ENCODE data around the gene IPMK.
A peak's percentile ranks its signal among the peaks of the same experiment; 100 is the strongest.

Gene IPMK

DNA sequence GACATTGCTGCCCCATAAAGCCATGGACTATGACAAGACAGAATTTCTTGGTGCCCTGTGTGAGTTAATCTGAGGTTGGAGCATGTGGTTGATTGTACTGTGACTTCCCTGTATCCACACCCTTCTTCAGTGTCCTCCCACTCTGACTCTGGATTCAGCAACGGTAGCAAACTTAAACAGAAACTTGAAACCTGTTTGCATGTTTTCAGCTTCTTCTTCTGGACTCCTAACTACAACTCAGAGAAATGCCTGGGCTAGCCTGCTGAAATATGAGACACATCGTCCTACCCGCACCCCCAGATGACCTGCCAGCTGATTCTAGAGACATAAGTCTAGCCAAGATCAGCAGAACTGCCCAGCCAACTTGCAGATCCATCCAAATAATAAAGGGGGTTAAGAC lies 78.4 kb downstream of the IPMK start:
- H3K4me3 ChIP-seq (ENCODE audit: low read depth, low read length), result no peak overlapping the region
- TF ChIP-seq, protein P1, sequence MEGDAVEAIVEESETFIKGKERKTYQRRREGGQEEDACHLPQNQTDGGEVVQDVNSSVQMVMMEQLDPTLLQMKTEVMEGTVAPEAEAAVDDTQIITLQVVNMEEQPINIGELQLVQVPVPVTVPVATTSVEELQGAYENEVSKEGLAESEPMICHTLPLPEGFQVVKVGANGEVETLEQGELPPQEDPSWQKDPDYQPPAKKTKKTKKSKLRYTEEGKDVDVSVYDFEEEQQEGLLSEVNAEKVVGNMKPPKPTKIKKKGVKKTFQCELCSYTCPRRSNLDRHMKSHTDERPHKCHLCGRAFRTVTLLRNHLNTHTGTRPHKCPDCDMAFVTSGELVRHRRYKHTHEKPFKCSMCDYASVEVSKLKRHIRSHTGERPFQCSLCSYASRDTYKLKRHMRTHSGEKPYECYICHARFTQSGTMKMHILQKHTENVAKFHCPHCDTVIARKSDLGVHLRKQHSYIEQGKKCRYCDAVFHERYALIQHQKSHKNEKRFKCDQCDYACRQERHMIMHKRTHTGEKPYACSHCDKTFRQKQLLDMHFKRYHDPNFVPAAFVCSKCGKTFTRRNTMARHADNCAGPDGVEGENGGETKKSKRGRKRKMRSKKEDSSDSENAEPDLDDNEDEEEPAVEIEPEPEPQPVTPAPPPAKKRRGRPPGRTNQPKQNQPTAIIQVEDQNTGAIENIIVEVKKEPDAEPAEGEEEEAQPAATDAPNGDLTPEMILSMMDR (conservative IDR thresholded peaks at IDR 0.05; ENCODE audit: low read depth, low read length), result no peak
- DNase-seq (ENCODE audit: low read depth), result peak; percentile 83

DNA sequence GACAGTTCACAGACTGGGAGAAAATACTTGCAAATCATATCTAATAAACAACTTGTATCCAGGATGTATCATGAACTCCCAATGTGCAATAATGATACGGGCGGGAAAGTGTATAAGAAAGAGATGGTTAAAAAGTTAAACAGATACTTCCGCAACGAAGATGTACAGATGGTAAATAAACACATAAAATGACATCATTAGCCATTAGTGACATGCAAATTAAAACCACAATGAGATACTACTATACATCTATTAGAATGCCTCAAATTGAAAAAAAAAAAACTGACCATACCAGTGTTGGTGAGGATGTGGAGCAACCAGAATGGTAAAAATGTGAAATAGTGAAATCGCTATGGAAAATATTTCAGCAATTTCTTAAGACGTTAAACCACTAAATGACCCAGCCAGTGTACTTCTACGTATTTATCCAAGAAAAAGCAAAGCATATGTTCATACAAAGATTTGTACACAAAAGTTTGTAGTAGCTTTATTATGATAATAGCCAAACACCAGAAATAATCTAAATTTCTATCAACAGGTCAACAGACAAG lies 83.5 kb downstream of the IPMK start:
- no peak for DNase-seq (ENCODE audit: low read depth)
- TF ChIP-seq, protein P1 (conservative IDR thresholded peaks at IDR 0.05; ENCODE audit: low read depth, low read length), result no peak
- H3K4me3 ChIP-seq (ENCODE audit: low read depth, low read length), result no peak overlapping the region

DNA sequence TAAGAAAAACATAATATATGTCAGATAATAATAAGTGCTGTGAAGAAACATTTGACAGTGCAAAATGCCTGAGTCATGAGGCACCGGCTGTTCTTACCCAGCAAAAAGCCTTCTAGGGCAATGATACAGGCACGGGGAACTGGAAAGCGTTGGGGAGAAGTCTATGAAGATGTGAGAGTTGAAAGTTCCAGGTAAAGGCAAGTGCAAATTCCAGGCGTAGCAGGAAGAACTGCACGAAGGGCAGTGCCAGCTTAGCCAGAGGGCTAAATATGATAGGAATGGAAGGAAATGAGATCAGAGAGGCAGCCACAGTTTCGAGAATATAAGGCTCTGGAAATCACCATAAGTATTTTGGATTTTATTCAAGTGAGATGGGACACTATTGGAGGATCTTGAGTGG lies 87.0 kb downstream of the IPMK start:
- TF ChIP-seq, protein P1 (conservative IDR thresholded peaks at IDR 0.05; ENCODE audit: low read depth, low read length), result no peak

DNA sequence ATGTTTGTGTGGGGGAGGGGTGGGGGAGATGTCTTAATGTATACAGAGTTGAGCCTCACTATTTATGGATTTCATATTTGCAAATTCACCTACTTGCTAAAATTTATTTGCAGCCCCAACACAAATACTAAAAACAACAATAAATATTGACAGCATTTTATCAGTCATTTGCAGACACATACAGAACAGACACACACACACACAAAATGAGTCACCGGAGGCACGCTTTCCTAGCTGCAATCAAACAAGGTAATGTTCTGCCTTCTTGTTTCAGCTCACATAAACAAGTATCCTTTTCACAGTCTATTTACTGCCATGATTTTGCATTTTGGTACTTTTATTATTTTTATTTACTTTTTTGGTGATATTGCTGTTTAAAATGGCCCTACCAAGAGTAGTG lies 88.5 kb downstream of the IPMK start:
- TF ChIP-seq, protein P1 (conservative IDR thresholded peaks at IDR 0.05; ENCODE audit: low read depth, low read length), result no peak
- DNase-seq (ENCODE audit: low read depth), result peak; percentile 33
- no peak overlapping the region for H3K4me3 ChIP-seq (ENCODE audit: low read depth, low read length)

More for the DNA sequence above, 87.0 kb downstream of the IPMK start:
- H3K4me3 ChIP-seq (ENCODE audit: low read depth, low read length), result no peak overlapping the region
- DNase-seq (ENCODE audit: low read depth), result peak; percentile 28

DNA sequence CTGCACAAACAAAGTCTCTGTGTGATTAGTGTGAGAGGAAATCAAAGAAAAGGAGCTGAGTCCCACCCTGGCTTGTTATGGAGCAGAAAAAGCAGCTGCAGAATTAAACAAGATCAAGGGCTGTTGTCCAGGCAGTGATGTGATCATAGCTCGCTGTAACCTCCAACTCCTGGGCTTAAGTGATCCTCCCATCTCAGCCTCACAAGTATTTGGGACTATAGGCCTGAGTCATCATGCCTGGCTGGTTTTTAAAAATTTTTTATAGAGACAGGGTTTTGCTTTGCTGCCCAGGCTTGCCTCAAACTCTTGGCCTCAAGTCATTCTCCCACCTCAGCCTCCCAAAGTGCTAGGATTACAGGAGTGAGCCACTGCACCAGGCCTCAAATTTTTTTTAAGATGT lies 88.9 kb downstream of the IPMK start:
- H3K4me3 ChIP-seq (ENCODE audit: low read depth, low read length), result no peak overlapping the region
- TF ChIP-seq, protein P1 (conservative IDR thresholded peaks at IDR 0.05; ENCODE audit: low read depth, low read length), result no peak
- DNase-seq (ENCODE audit: low read depth), result no peak

DNA sequence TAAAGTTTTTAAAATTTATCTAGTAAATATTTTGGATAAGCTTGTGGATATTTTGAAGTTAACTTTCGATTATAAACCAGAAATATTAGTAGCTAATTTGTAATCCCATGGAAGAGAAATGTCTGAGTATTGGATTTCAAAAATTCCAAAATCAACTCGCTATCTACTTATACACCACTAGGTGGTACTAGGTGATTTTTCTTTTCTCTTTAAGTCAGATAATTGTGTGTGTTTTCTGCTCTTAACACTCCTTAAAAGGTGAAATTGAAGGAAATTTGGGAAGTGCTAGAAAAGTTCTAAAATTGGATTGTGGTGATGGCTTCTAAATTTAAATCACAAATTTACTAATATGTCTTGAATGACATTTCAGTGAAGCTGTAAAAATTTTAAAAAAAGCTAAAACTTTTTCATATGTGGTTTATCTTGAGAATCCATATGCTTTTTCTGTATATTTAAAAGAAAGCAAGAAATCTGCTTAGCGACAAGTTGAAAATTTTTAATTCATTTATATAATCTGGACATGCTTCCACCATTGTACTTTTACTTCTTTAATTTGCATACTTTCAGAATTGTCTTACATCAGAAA lies 90.2 kb downstream of the IPMK start:
- peak; percentile 61 for DNase-seq (ENCODE audit: low read depth)
- no peak overlapping the region for H3K4me3 ChIP-seq (ENCODE audit: low read depth, low read length)
- TF ChIP-seq, protein P1 (conservative IDR thresholded peaks at IDR 0.05; ENCODE audit: low read depth, low read length), result peak; percentile 61

All from choroid plexus epithelial cell (primary cell).